Measurements from ENCODE around the gene RARRES2. TPM values are rescaled to one million over a fixed set of nuclear protein-coding genes. Genes with fewer than 3 reads are reported as not detected.
A peak's percentile ranks its signal among the peaks of the same experiment; 100 is the strongest.
"Not testable (repeated sequence)": the region's sequence is repeated elsewhere in the genome, so short reads cannot be mapped to it uniquely, and the experiment has no call there.

Gene RARRES2
- 60.4 TPM for polyA plus RNA-seq (ENCODE audit: insufficient read length)

GRCh38 chr7:150341263-150342120, at the start of gene RARRES2:
Gene RARRES2 (minus strand): TSS chr7:150341629. CDS start chr7:150340609, 1,020 bp downstream.
- DNase-seq = peak; percentile 47

- no peak for DNase-seq
Measured at GRCh38 chr7:150390205-150390604, 48.8 kb upstream of the RARRES2 start.

- no peak for DNase-seq
Measured at GRCh38 chr7:150389532-150389816, 48.0 kb upstream of the RARRES2 start.

GRCh38 chr7:150388709-150389531, 47.5 kb upstream of the RARRES2 start:
- DNase-seq = peak; percentile 59

- no peak for DNase-seq
Measured at GRCh38 chr7:150388306-150388705, 46.9 kb upstream of the RARRES2 start.

GRCh38 chr7:150385884-150386283, 44.5 kb upstream of the RARRES2 start:
- DNase-seq = not testable (repeated sequence)

GRCh38 chr7:150385302-150385723, 43.9 kb upstream of the RARRES2 start:
- no peak for DNase-seq

- no peak for DNase-seq
Measured at GRCh38 chr7:150384406-150385301, 43.2 kb upstream of the RARRES2 start.

GRCh38 chr7:150383710-150384397, 42.4 kb upstream of the RARRES2 start:
- peak; percentile 51 for DNase-seq

GRCh38 chr7:150382844-150383225, 41.4 kb upstream of the RARRES2 start:
- no peak for DNase-seq

GRCh38 chr7:150382123-150382843, 40.9 kb upstream of the RARRES2 start:
- DNase-seq = no peak

GRCh38 chr7:150381785-150382122, 40.3 kb upstream of the RARRES2 start:
- no peak for DNase-seq

- DNase-seq = no peak
Measured at GRCh38 chr7:150381096-150381495, 39.7 kb upstream of the RARRES2 start.

- no peak for DNase-seq
Measured at GRCh38 chr7:150380463-150380862, 39.0 kb upstream of the RARRES2 start.

- no peak for DNase-seq
Measured at GRCh38 chr7:150379441-150380379, 38.3 kb upstream of the RARRES2 start.

GRCh38 chr7:150378853-150379440, 37.5 kb upstream of the RARRES2 start, which contains the start of gene ZNF775:
Gene ZNF775 (plus strand): TSS chr7:150379330. CDS start chr7:150388471, 9,141 bp downstream.
- peak; percentile 96 for DNase-seq

- DNase-seq = peak; percentile 34
Measured at GRCh38 chr7:150378115-150378852, 36.9 kb upstream of the RARRES2 start.

- no peak for DNase-seq
Measured at GRCh38 chr7:150377635-150378034, 36.2 kb upstream of the RARRES2 start.

GRCh38 chr7:150377196-150377595, 35.8 kb upstream of the RARRES2 start:
- no peak for DNase-seq

All from hindlimb muscle (tissue), 1 donor.